ENCODE data around the gene CEMIP2. TPM values are rescaled to one million over a fixed set of nuclear protein-coding genes. Genes with fewer than 3 reads are reported as not detected.
A peak's percentile ranks its signal among the peaks of the same experiment; 100 is the strongest.

The CEMIP2 gene
- polyA plus RNA-seq, 1 of the 3 experiments (the other 2 are of a cell fraction), result 39.8 TPM

DNA sequence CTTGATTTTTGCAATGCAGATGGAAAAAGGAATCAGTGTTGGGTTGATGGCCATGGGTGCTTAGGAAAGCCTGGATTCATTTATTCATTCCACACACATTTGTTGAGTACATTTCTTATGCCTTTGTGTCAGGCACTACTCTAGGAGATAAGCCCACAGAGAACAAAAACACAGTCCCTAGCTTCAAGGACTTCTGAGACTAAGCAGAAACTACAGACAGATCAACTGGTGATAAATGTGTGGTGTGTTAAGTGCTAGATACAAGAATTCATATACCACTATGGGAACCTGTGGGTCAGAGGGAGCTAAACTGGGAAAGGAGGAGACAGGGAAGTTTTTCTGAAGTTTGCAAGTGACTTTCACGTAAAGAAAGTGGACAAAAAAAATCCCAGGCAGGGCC, 119.9 kb downstream of the CEMIP2 start (continued):
- TF ChIP-seq, protein P1, sequence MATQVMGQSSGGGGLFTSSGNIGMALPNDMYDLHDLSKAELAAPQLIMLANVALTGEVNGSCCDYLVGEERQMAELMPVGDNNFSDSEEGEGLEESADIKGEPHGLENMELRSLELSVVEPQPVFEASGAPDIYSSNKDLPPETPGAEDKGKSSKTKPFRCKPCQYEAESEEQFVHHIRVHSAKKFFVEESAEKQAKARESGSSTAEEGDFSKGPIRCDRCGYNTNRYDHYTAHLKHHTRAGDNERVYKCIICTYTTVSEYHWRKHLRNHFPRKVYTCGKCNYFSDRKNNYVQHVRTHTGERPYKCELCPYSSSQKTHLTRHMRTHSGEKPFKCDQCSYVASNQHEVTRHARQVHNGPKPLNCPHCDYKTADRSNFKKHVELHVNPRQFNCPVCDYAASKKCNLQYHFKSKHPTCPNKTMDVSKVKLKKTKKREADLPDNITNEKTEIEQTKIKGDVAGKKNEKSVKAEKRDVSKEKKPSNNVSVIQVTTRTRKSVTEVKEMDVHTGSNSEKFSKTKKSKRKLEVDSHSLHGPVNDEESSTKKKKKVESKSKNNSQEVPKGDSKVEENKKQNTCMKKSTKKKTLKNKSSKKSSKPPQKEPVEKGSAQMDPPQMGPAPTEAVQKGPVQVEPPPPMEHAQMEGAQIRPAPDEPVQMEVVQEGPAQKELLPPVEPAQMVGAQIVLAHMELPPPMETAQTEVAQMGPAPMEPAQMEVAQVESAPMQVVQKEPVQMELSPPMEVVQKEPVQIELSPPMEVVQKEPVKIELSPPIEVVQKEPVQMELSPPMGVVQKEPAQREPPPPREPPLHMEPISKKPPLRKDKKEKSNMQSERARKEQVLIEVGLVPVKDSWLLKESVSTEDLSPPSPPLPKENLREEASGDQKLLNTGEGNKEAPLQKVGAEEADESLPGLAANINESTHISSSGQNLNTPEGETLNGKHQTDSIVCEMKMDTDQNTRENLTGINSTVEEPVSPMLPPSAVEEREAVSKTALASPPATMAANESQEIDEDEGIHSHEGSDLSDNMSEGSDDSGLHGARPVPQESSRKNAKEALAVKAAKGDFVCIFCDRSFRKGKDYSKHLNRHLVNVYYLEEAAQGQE (IDR thresholded peaks at IDR 0.05; ENCODE audit: low read depth, low read length), result no peak

DNA sequence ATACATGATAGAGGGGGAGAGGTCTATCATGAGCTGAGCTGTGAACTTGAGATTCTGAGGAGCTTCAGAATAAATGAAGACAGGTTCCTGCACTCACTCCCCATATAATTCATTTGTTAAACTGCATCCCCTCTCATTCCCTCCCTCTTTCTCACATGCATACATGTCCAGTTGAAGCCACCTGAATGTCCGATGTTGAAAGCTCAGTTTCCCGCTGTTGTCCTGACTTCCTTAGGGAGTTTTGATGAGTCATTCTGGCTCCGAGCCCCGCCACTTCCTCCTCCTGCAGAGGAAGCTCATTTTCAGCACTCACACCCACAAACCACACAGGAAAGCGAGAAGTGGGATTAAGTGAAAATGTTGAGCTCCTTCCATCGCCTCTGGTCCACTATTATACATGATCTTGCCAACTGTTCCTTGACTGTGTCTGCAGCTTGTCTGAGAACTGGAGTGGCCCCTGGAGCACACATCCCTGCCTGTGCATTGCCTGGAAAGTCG, 121.2 kb downstream of the CEMIP2 start:
- no peak overlapping the region for H2AFZ ChIP-seq (ENCODE audit: low read depth)
- H3F3A ChIP-seq (replicated peaks; ENCODE audit: insufficient read depth), result no peaks in the 10 kb centered on the region
- no peak overlapping the region for H3K9ac ChIP-seq
- POLR2A ChIA-PET, result no interaction called here
- peaks cover 0 to 11% of the 10 kb centered on the region in 2 experiments; a peak in 1 of 4 replicates for H3K4me1 ChIP-seq (ENCODE audit: control insufficient read depth in 1 of 2, insufficient read depth in 2 of 2, low read depth in 1 of 2, low read length in 1 of 2)
- peaks cover 17% of the 10 kb centered on the region; the same call in 1 of the 2 replicates for H3K27me3 ChIP-seq (ENCODE audit: insufficient read depth)
- no peak for TF ChIP-seq RFX5 (IDR thresholded peaks at IDR 0.05; ENCODE audit: low read length)
- TF ChIP-seq NFIC (IDR thresholded peaks at IDR 0.05; ENCODE audit: borderline replicate concordance), result peak; percentile 56; the same call in 1 of the 2 replicates
- peak; percentile 24; the same call in 1 of the 2 replicates for TF ChIP-seq FOSL2 (IDR thresholded peaks at IDR 0.05; ENCODE audit: borderline replicate concordance, low read depth)
- H3K27ac ChIP-seq (ENCODE audit: low read depth in 2 of 2, low read length in 1 of 2), result no peak overlapping the region
- no peaks in the 10 kb centered on the region for H3K36me3 ChIP-seq (replicated peaks in 1 of 2; ENCODE audit: control insufficient read depth in 1 of 2, insufficient read depth in 2 of 2, low read length in 1 of 2)
- no peak overlapping the region; a peak in 1 of 4 replicates for H3K4me3 ChIP-seq (ENCODE audit: low read depth in 2 of 2, low read length in 1 of 2)
- WGBS (ENCODE audit: low lambda C conversion rate), result 15% methylated on average over 7 of the region's 7 CpGs
- H4K20me1 ChIP-seq (ENCODE audit: insufficient read depth), result no peaks in the 10 kb centered on the region
- no peak for DNase-seq
- CTCF ChIA-PET, result interaction anchor here (0.6 kb wide), 1 partner anchor 93 kb away, joined by 3 read pairs; no protein-coding TSS in a partner anchor
- H3K9me2 ChIP-seq, result no peaks in the 10 kb centered on the region
- H3K79me2 ChIP-seq (ENCODE audit: insufficient read depth), result no peaks in the 10 kb centered on the region
- no peaks in the 10 kb centered on the region for H3K9me3 ChIP-seq
- peak overlapping the region; percentile 59 for H3K4me2 ChIP-seq

DNA sequence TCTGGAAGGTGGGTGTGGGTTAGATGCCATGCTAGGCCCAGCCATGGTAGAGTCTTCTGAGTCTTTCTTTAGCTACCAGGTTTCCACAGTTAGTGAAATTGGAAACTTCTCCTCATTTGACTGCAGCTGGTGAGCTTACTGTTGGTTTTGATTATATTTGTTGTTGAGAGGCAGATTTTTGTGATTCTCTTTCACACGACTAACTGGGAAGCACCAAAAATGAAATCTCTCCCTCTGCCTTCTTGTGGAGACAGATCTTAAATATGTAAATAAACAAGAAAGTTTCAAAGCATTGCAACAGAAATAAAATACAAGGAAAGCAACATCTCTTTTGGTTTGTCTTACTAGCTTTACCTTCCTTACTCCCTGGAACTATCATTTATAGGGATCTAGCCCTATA, 122.2 kb downstream of the CEMIP2 start:
- CTCF ChIA-PET, result no interaction called here
- Histone ChIP-seq H4K20me1 (ENCODE audit: insufficient read depth) (no peaks in the 10 kb centered on the region), H2AFZ (ENCODE audit: low read depth) (no peak overlapping the region), H3K36me3 (replicated peaks in 1 of 2; ENCODE audit: control insufficient read depth in 1 of 2, insufficient read depth in 2 of 2, low read length in 1 of 2) (no peaks in the 10 kb centered on the region), H3K9me3 (no peaks in the 10 kb centered on the region), H3K4me3 (ENCODE audit: low read depth in 2 of 2, low read length in 1 of 2) (no peak overlapping the region), H3K9me2 (no peaks in the 10 kb centered on the region), H3K27ac (ENCODE audit: low read depth in 2 of 2, low read length in 1 of 2) (no peak overlapping the region), H3F3A (replicated peaks; ENCODE audit: insufficient read depth) (no peaks in the 10 kb centered on the region), H3K27me3 (ENCODE audit: insufficient read depth) (peaks cover 17% of the 10 kb centered on the region; the same call in 1 of the 2 replicates), H3K4me1 (ENCODE audit: control insufficient read depth in 1 of 2, insufficient read depth in 2 of 2, low read depth in 1 of 2, low read length in 1 of 2) (peaks cover 0 to 11% of the 10 kb centered on the region in 2 experiments; a peak in 1 of 4 replicates), H3K79me2 (ENCODE audit: insufficient read depth) (no peaks in the 10 kb centered on the region), H3K9ac (no peak overlapping the region), H3K4me2 (no peak overlapping the region)
- TF ChIP-seq EP300 (IDR thresholded peaks at IDR 0.05; ENCODE audit: borderline replicate concordance in 1 of 2, low read depth in 1 of 2, low read length in 1 of 2) (no peak), FOSL2 (IDR thresholded peaks at IDR 0.05; ENCODE audit: borderline replicate concordance, low read depth) (no peak), POLR2AphosphoS5 (IDR thresholded peaks at IDR 0.05; ENCODE audit: low read depth, low read length) (no peak), NRF1 (IDR thresholded peaks at IDR 0.05; ENCODE audit: low read depth, low read length) (no peak), SMC3 (IDR thresholded peaks at IDR 0.05; ENCODE audit: low read depth, low read length) (no peak), FOXM1 (IDR thresholded peaks at IDR 0.05; ENCODE audit: low read depth) (no peak)
- TF ChIP-seq, protein P1 (IDR thresholded peaks at IDR 0.05; ENCODE audit: low read depth, low read length), result no peak
- TF ChIP-seq, protein P2, sequence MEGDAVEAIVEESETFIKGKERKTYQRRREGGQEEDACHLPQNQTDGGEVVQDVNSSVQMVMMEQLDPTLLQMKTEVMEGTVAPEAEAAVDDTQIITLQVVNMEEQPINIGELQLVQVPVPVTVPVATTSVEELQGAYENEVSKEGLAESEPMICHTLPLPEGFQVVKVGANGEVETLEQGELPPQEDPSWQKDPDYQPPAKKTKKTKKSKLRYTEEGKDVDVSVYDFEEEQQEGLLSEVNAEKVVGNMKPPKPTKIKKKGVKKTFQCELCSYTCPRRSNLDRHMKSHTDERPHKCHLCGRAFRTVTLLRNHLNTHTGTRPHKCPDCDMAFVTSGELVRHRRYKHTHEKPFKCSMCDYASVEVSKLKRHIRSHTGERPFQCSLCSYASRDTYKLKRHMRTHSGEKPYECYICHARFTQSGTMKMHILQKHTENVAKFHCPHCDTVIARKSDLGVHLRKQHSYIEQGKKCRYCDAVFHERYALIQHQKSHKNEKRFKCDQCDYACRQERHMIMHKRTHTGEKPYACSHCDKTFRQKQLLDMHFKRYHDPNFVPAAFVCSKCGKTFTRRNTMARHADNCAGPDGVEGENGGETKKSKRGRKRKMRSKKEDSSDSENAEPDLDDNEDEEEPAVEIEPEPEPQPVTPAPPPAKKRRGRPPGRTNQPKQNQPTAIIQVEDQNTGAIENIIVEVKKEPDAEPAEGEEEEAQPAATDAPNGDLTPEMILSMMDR (IDR thresholded peaks at IDR 0.05), result no peak
- 11% methylated on average over 1 of the region's 1 CpG for WGBS (ENCODE audit: low lambda C conversion rate)
- no peak for DNase-seq
- POLR2A ChIA-PET, result no interaction called here
